SIG-M5 treated with dmso at 0.1 percent for 504 hours (cell line): ENCODE results near the gene NECTIN2.
"Not testable (repeated sequence)": the region's sequence is repeated elsewhere in the genome, so short reads cannot be mapped to it uniquely, and the experiment has no call there.

ENCODE experiments used
- DNase-seq: peaks from one replicate; lab custom pipeline; 2025; ENCODE audit not compliant: unreplicated experiment; lab: John Stamatoyannopoulos, UW

The NECTIN2 gene

GRCh38 chr19:44882063-44882462 lies 36.0 kb downstream of the NECTIN2 start:
- DNase-seq: no peak

GRCh38 chr19:44882619-44883397 lies 36.7 kb downstream of the NECTIN2 start:
- not testable (repeated sequence) for DNase-seq

GRCh38 chr19:44883922-44884321 lies 37.8 kb downstream of the NECTIN2 start:
- DNase-seq: no peak

- DNase-seq: no peak
Measured at GRCh38 chr19:44884566-44884965, 38.5 kb downstream of the NECTIN2 start.

GRCh38 chr19:44886141-44886540 lies 40.0 kb downstream of the NECTIN2 start:
- DNase-seq: no peak

GRCh38 chr19:44887648-44888047 lies 41.6 kb downstream of the NECTIN2 start:
- DNase-seq: no peak

GRCh38 chr19:44888335-44888734 lies 42.2 kb downstream of the NECTIN2 start:
- not testable (repeated sequence) for DNase-seq

GRCh38 chr19:44889830-44890365 lies 43.8 kb downstream of the NECTIN2 start:
- DNase-seq: no peak

- DNase-seq: peak; percentile 100
Measured at GRCh38 chr19:44890366-44891015, 44.4 kb downstream of the NECTIN2 start.

GRCh38 chr19:44891016-44891882 lies 45.2 kb downstream of the NECTIN2 start, which contains the start of gene TOMM40:
TOMM40 (plus strand) TSS chr19:44891254; CDS start chr19:44891416, 162 bp downstream.
- DNase-seq: peak; percentile 100

- no peak for DNase-seq
Measured at GRCh38 chr19:44892932-44893331, 46.8 kb downstream of the NECTIN2 start.

GRCh38 chr19:44893332-44894051 lies 47.4 kb downstream of the NECTIN2 start:
- no peak for DNase-seq

- no peak for DNase-seq
Measured at GRCh38 chr19:44894052-44894400, 47.9 kb downstream of the NECTIN2 start.

- DNase-seq: no peak
Measured at GRCh38 chr19:44894946-44895345, 48.8 kb downstream of the NECTIN2 start.

GRCh38 chr19:44897835-44898234 lies 51.7 kb downstream of the NECTIN2 start:
- DNase-seq: no peak

- DNase-seq: no peak
Measured at GRCh38 chr19:44900328-44901244, 54.5 kb downstream of the NECTIN2 start.

- DNase-seq: no peak
Measured at GRCh38 chr19:44903216-44903601, 57.1 kb downstream of the NECTIN2 start.

- peak; percentile 37 for DNase-seq
Measured at GRCh38 chr19:44903602-44904425, 57.7 kb downstream of the NECTIN2 start.
